GM23248 (cell line): ENCODE results near the gene ADNP2.

ENCODE experiments used
- EZH2 ChIP-seq: fragments of 200-600 bp; sonication (generic); IDR thresholded peaks from 2 replicates; pipeline ENCODE4 v1.6.1; 2018; ENCODE audit warnings: antibody characterized with exemption, mild to moderate bottlenecking; ENCODE audit not compliant: insufficient read depth, poor library complexity, severe bottlenecking
- EZH2phosphoT487 ChIP-seq: fragments of 200-600 bp; sonication (generic); IDR thresholded peaks from 2 replicates; pipeline ENCODE4 v1.6.1; 2018; ENCODE audit warnings: antibody characterized with exemption, moderate library complexity, mild to moderate bottlenecking, low read depth; ENCODE audit not compliant: insufficient read depth

DNA sequence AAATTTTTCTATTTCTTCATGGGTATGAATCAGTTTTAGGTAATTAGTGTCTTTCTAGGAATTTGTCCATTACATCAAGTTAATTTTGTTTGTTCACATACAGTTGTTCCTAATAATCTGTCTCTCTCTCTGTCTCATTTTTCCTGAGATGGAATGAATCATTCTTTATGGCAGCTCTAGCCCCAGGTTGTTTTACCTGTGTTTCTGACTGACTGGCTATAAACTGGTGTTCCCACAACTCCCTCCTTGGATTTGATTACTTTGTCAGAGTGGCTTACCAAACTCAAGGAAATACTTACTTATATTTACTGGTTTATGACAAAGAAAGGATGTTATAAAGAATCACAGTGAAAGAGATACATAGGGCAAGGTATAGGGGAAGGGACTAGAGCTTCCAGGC, 15.1 kb downstream of the ADNP2 start:
- no peak for TF ChIP-seq EZH2
- TF ChIP-seq EZH2phosphoT487: no peak
